Muscle layer of colon (tissue), 2 donors: Measurements from ENCODE around the gene FSIP1.

Experiments used
- H3K27ac ChIP-seq: one replicate; pipeline ENCODE4 v1.7.0; 2013; ENCODE audit warnings: low read depth, mild to moderate bottlenecking, low read length, moderate library complexity
- H3K27me3 ChIP-seq, 2 donors: one replicate each; pipeline ENCODE4 v1.7.0; 2013; ENCODE audit warnings: low read length in 2 of 2, mild to moderate bottlenecking in 2 of 2; ENCODE audit not compliant: insufficient read depth in 2 of 2, control insufficient read depth in 1 of 2
- H3K36me3 ChIP-seq: one replicate; pipeline ENCODE4 v1.7.0; 2013; ENCODE audit warnings: mild to moderate bottlenecking, low read length; ENCODE audit not compliant: insufficient read depth
- H3K4me1 ChIP-seq: one replicate; pipeline ENCODE4 v1.7.0; 2013; ENCODE audit warnings: mild to moderate bottlenecking, low read length; ENCODE audit not compliant: insufficient read depth
- H3K4me3 ChIP-seq, 2 donors: one replicate each; pipeline ENCODE4 v1.7.0; 2013; ENCODE audit warnings: low read length in 2 of 2, low read depth in 1 of 2, mild to moderate bottlenecking in 1 of 2, moderate library complexity in 1 of 2
- H3K9ac ChIP-seq: one replicate; pipeline ENCODE4 v1.7.0; 2013; ENCODE audit warnings: low read length
- H3K9me3 ChIP-seq: one replicate; pipeline ENCODE4 v1.7.0; 2013; ENCODE audit warnings: mild to moderate bottlenecking, low read length
- donor health status: abdominal sarcoma.
- donor health status: Adenocarcinoma of cecum.

The FSIP1 gene

DNA sequence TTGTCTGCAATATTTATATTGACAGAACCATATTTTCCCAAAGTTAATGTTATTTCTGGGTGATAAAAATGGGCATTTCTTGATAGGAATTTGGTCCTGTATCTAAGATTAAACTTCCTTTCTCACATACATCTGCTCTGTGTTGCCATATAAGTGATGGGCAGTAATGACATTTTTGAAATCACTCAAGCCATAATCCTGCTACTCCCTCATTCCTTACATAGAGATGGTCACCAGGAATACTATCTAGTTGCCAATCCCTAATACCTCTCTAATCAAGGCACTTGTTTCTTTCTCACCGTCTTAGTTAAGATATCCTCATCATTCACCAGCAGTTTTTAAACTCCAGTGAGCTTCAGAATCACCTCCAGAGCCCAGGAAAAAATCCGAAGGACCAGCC is 68.4 kb downstream of the FSIP1 start:
- Histone ChIP-seq H3K4me3 (no peak overlapping the region), H3K27me3 (no peaks in the 10 kb centered on the region), H3K27ac (no peak overlapping the region), H3K36me3 (no peaks in the 10 kb centered on the region), H3K4me1 (no peaks in the 10 kb centered on the region), H3K9me3 (no peaks in the 10 kb centered on the region), H3K9ac (no peak overlapping the region)

DNA sequence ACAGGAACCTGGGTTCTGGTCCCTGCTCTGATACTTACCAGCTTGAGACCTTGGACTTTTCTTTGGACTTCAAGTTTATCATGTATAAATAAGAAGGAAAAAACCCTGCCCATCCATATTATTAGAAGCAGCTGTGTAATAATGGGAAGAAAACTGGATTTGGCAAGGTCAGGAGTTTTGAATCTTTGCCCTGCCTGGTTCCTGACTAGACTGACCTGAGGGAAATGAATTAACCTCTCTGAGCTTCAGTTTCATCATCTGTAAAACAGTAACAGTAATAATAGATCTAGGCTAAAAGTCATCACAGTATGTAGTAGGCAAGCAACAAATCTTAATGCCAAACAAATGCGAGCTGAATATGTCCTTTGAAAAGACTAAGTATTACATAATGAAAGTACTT is 68.8 kb downstream of the FSIP1 start:
- H3K4me1 ChIP-seq = no peaks in the 10 kb centered on the region
- H3K27ac ChIP-seq = no peak overlapping the region
- no peak overlapping the region for H3K4me3 ChIP-seq
- H3K9me3 ChIP-seq = no peaks in the 10 kb centered on the region
- no peak overlapping the region for H3K9ac ChIP-seq
- H3K36me3 ChIP-seq = no peaks in the 10 kb centered on the region
- H3K27me3 ChIP-seq = no peaks in the 10 kb centered on the region

DNA sequence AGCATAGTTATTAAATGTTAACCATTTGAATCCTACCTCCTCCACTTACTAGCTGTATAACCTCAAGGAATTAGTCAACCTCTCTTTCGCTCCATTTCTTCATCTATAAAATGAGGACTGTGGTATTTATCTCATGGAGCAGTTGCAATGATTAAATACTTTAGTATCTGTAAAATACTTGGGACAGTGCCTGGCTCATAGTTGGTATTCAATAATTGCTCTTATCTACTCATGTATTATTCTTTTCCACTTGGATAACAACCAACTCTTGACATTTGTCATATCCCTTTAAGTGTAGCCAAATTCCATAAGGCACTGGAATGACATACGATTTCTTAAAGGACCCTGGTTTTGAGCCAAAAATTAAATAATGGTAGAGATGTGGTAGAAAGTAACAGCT is 72.0 kb downstream of the FSIP1 start:
- Histone ChIP-seq H3K9me3 (no peaks in the 10 kb centered on the region), H3K27me3 (no peaks in the 10 kb centered on the region), H3K4me1 (no peaks in the 10 kb centered on the region), H3K27ac (no peak overlapping the region), H3K9ac (no peak overlapping the region), H3K36me3 (no peaks in the 10 kb centered on the region), H3K4me3 (no peak overlapping the region)

DNA sequence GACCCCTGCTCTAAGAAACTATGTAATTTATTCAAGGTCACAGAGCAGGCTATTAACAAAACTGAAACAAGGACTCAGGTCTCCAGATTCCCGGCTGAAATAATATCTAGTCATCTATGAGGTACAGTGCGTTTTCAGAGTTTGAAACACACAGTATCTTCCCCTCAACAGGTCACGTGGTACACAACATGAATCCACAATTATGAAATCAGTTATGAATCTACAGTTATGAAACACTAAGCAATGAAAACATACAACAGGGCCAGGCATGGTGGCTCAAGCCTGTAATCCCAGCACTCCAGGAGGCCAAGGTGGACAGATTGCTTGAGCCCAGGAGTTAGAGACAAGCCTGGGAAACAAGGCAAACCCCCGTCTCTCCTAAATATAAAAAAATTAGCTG is 72.7 kb downstream of the FSIP1 start:
- Histone ChIP-seq H3K27ac (no peak overlapping the region), H3K36me3 (no peaks in the 10 kb centered on the region), H3K4me3 (no peak overlapping the region), H3K9me3 (no peaks in the 10 kb centered on the region), H3K27me3 (no peaks in the 10 kb centered on the region), H3K4me1 (no peaks in the 10 kb centered on the region), H3K9ac (no peak overlapping the region)

DNA sequence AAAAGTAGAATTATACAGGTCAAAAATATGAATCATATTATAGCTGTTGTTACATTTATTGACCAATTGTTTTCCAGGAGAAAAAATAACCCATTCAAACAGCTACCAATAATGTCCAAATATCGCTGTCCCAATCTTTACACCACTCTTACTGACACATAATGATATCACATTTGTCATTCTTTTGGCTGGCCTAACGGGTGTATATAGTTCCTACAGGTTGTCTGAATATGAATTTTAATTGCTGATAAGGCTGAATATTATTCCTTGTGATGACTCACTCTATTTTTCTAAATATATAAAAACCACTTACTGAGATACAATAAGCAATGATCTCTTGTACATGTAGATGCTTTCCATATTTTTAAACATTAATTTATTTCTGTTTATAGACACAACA is 76.4 kb downstream of the FSIP1 start:
- Histone ChIP-seq H3K27ac (no peak overlapping the region), H3K36me3 (no peaks in the 10 kb centered on the region), H3K27me3 (no peaks in the 10 kb centered on the region), H3K9me3 (no peaks in the 10 kb centered on the region), H3K4me1 (no peaks in the 10 kb centered on the region), H3K9ac (no peak overlapping the region), H3K4me3 (no peak overlapping the region)

DNA sequence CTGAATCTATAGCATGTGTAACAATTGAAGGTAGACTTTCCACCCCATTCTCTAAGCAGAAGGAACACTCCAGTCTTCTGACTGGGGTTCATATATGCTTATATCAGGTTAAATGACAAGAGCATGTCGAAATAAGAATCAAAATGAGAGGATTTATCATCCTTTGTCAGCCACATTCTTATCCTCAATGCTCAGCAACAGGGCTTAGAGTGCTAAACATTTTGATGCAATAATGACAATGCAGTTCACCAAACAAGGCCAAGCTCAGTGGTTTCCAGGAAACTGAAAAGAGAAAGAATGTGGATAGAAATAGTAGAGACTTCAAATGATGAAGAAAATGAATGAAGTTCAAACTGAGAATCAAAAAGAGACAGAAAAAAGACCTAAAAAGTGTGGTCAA is 78.0 kb downstream of the FSIP1 start:
- H3K4me3 ChIP-seq = no peak overlapping the region
- H3K9me3 ChIP-seq = no peaks in the 10 kb centered on the region
- H3K4me1 ChIP-seq = no peaks in the 10 kb centered on the region
- H3K27me3 ChIP-seq = no peaks in the 10 kb centered on the region
- no peaks in the 10 kb centered on the region for H3K36me3 ChIP-seq
- no peak overlapping the region for H3K9ac ChIP-seq
- no peak overlapping the region for H3K27ac ChIP-seq

DNA sequence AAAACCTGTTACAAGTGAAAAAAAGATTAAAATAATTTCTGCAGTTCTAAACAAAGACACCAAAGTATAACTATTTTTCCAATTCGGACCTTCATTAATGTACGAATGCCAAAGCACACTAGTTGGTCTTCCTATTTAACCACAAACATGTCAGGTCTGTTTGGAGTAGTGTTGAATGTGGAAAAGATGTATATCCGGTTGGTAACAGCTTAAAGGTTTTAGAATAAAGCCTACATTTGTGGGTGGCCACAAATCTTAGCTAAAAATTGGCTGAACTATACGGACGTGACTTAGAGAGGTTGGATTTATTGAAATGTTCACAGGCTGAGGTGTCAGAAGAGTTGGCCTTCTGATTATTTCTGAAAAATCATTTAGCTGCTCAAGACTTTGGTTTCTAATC is 78.4 kb downstream of the FSIP1 start:
- H3K36me3 ChIP-seq = no peaks in the 10 kb centered on the region
- no peak overlapping the region for H3K9ac ChIP-seq
- no peak overlapping the region for H3K27ac ChIP-seq
- no peak overlapping the region for H3K4me3 ChIP-seq
- no peaks in the 10 kb centered on the region for H3K9me3 ChIP-seq
- no peaks in the 10 kb centered on the region for H3K4me1 ChIP-seq
- H3K27me3 ChIP-seq = no peaks in the 10 kb centered on the region

DNA sequence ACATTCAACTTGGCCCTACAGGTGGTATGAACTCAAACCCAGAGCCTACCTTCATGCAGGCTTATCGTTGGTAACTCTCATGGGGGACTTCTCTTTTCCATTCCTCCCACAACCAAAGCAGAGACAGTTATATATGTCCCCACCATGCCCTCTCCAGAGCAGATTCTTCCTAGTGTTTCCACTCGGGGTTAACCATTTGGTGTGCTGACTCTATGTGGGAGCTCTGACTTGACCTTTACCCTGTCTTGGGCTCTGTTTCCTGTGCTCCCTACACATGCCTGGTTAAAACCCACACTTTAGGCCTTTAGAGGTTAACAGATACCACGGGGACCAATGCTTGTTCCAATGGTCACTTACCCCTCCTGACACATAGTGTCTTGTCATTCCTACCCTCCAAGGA is 80.7 kb downstream of the FSIP1 start:
- Histone ChIP-seq H3K27ac (no peak overlapping the region), H3K4me3 (no peak overlapping the region), H3K4me1 (no peaks in the 10 kb centered on the region)

DNA sequence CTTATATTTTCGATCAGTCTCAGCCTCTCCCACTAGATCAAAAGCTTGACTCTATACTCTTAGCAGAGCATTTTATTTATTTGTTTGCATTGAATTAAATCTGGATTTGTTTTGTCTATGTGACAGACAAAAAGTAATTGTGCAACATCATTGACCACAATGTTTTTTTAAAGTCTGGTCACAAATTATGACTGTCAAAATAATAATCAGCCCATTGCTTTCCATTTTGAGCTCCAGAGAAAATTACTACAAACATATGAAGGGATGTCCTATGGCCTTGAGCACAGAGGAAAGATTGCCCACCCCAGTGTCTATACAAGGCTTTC is 82.3 kb downstream of the FSIP1 start:
- Histone ChIP-seq H3K36me3 (no peaks in the 10 kb centered on the region), H3K4me1 (no peaks in the 10 kb centered on the region), H3K27ac (no peak overlapping the region)

More for the DNA sequence above, 80.7 kb downstream of the FSIP1 start:
- H3K36me3 ChIP-seq = no peaks in the 10 kb centered on the region
- no peak overlapping the region for H3K9ac ChIP-seq
- H3K27me3 ChIP-seq = no peaks in the 10 kb centered on the region
- no peaks in the 10 kb centered on the region for H3K9me3 ChIP-seq

DNA sequence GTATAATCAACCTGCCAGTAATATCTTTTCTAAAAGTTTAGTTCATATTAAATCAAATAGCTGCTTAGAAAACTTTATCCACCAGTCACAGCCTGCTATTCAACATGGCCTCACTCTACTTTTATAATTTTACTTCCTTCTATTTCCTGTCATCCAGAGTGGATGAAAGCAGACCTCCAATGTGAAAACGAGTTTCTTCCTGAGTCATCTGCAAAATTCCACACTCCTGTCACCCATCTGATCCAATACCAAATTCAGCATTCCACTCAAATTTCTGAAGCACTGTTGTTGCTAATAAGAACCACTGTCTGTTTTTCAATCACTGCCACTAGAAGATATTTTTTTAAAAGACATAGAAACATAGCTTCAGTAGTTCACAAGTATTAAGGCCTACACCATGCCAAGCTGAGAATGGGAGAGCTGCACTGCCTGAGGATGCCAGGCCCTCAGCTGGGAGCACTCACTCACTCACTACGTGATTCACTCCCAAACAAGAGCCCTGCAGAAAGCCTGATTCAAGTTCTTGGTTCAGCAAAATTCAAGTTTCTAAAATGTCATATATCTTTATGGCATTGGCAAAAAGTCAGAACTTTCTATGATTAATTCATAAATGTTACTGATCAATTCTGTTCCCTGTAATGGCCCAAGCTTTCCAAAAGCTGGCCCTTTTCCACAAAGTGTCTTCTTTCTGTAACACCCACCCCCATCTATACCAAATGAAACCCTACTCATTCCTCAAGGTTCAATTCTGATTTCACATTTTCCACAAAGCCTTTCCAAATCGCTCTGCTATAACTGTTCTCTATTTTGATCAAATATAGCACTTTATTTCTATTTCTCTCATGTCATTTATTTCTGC is 82.9 kb downstream of the FSIP1 start:
- Histone ChIP-seq H3K27ac (no peak overlapping the region), H3K4me1 (no peaks in the 10 kb centered on the region), H3K36me3 (no peaks in the 10 kb centered on the region)

More for the DNA sequence above, 82.3 kb downstream of the FSIP1 start:
- H3K9me3 ChIP-seq = no peaks in the 10 kb centered on the region
- no peaks in the 10 kb centered on the region for H3K27me3 ChIP-seq
- no peak overlapping the region for H3K9ac ChIP-seq
- no peak overlapping the region for H3K4me3 ChIP-seq

DNA sequence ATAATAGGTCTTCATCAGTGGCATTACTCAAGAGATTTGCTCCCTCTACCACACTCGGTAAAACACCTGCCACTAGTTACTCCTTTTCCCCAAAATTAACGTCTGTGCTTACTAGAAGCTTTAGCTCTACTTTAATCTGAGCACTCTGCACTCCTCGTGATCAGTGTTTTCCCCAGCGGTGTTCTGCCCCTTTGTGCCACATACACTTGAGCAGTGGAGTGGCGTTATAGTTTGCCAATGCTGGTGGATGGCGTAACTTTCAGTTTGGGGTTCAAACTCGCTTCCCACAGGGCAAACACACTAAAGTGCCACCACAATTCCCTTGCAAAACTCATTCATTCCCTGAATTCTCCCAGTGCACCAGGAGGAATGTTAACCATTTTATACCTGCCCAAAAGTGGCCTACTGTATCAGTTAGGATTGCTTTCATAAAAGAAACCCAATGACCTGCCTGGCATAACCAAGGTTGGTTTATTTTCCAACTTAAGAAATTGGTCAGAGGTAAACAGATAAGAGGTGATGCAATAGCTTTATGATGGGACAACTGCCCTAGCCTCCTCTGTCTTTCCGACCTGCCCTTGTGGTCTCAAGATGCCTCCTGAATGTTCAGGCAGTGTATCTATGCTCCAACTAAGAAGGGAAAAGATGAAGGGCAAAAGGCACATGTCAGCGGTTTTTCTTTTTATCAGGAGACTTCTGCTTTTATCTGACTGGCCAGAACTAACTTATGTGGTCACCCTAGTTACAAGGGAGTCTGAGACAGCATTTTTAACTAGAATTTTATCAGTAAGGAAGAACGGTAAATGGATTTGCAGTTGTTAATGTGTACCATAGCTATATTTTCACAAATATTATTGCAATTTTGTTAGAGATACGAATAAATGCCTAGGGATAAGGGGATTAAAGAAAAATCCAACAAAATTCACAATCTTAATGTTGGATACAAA is 83.9 kb downstream of the FSIP1 start:
- H3K4me1 ChIP-seq = no peaks in the 10 kb centered on the region

More for the DNA sequence above, 82.9 kb downstream of the FSIP1 start:
- Histone ChIP-seq H3K27me3 (no peaks in the 10 kb centered on the region), H3K9me3 (no peaks in the 10 kb centered on the region), H3K4me3 (no peak overlapping the region), H3K9ac (no peak overlapping the region)

More for the DNA sequence above, 83.9 kb downstream of the FSIP1 start:
- no peak overlapping the region for H3K27ac ChIP-seq
- no peak overlapping the region for H3K4me3 ChIP-seq
- no peak overlapping the region for H3K9ac ChIP-seq
- no peaks in the 10 kb centered on the region for H3K9me3 ChIP-seq
- no peaks in the 10 kb centered on the region for H3K36me3 ChIP-seq
- H3K27me3 ChIP-seq = no peaks in the 10 kb centered on the region
